Adrenal gland (tissue), 19 donors: ENCODE data around the gene CCL8. TPM values are rescaled to one million over a fixed set of nuclear protein-coding genes. Genes with fewer than 3 reads are reported as not detected.

Source experiments
- DNase-seq, 7 donors: peaks; one replicate each; pipeline ENCODE4 v3.0.0-alpha.2; 2019 to 2020
- H3K27ac ChIP-seq, 5 donors: fragments of 200-600 bp; sonication (generic) in 4 of 5; 1 replicate in 3 of 5; 2 replicates in 2 of 5; pipeline versions ENCODE4 v1.5.1 to v1.8.0; 2016 to 2020; ENCODE audit warnings: mild to moderate bottlenecking in 1 of 5
- H3K27me3 ChIP-seq: fragments of 200-600 bp; 2 replicates; pipeline ENCODE4 v1.8.0; 2021
- H3K36me3 ChIP-seq, 2 donors: fragments of 200-600 bp; replicated peaks in 1 of 2; 1 replicate in 1 of 2; 2 replicates in 1 of 2; pipeline versions ENCODE4 v1.5.1 to v1.8.0; 2018 to 2022
- H3K4me1 ChIP-seq, 2 donors: fragments of 200-600 bp; replicated peaks in 1 of 2; 1 replicate in 1 of 2; 2 replicates in 1 of 2; pipeline versions ENCODE4 v1.5.1 to v1.8.0; 2018 to 2021
- H3K4me3 ChIP-seq, 4 donors: fragments of 200-600 bp; sonication (generic) in 3 of 4; one replicate each; pipeline ENCODE4 v1.5.1; 2016 to 2018
- H3K9me3 ChIP-seq, 3 donors: fragments of 200-600 bp; sonication (generic) in 1 of 3; replicated peaks in 1 of 3; 1 replicate in 2 of 3; 2 replicates in 1 of 3; pipeline versions ENCODE4 v1.5.1 to v1.8.0; 2016 to 2021
- POLR2A ChIP-seq, 2 donors: fragments of 450-650 bp; IDR thresholded peaks; one replicate each; pipeline ENCODE4 v1.6.1; 2017; ENCODE audit warnings: antibody characterized with exemption in 2 of 2, mild to moderate bottlenecking in 2 of 2, moderate library complexity in 1 of 2
- WGBS, 4 donors: extraction: QIAGEN DNeasy Blood & Tissue Kit in 2 of 4; methylation state at CpG; one replicate each; pipeline versions ENCODE4 v1.1.5 to v1.1.7; 2013 to 2017; 5-methylcytosine and 5-hydroxymethylcytosine counted together
- intact Hi-C, 2 donors: fragments of 100-400 bp; cut with DNase I; formaldehyde crosslinking; loops; one replicate each; pipeline versions ENCODE4 v1.14.1 to v1.15.0; 2022 to 2023
- long read RNA-seq, 10 donors: library from polyadenylated mRNA in 3 of 10; unstranded in 2 of 10; stranded (forward) in 1 of 10; transcript quantifications; one replicate each; pipeline ENCODE4 v2.0.0 and lab custom pipeline, GENCODE V29; 2021 to 2026
- polyA plus RNA-seq, 3 donors: library from polyadenylated mRNA; stranded (reverse); fragments of 200-250 nt in 2 of 3; fragments of 350-450 nt in 1 of 3; fragmentation: Illumina TruSeq in 1 of 3; extraction: RNeasy Lipid Tissue Mini Kit (QIAGEN cat#74804) in 1 of 3; gene quantifications; one replicate each; pipeline ENCODE4 v1.2.3, GENCODE V29; 2013 to 2014
- total RNA-seq, 9 donors: library from RNA; depleted of rRNA in 4 of 9; stranded (reverse); fragments of >200 nt in 4 of 9; fragments of 120-200 nt in 1 of 9; fragmentation: NEBNext Ultra II Directional in 1 of 9; extraction: Animal tissue kit (Norgen Biotek cat#: 25700) in 1 of 9; gene quantifications; one replicate each; pipeline versions ENCODE4 v1.1.0 to v1.2.4, GENCODE V29; 2013 to 2023
- TF ChIP-seq, protein P1 (sequence below), 6 experiments: fragments of 450-650 bp in 4 of 6; fragments of 200-600 bp in 2 of 6; sonication (generic) in 1 of 6; IDR thresholded peaks; 1 replicate in 5 of 6; 2 replicates in 1 of 6; pipeline versions ENCODE4 v1.5.1 to v1.8.0; 2016 to 2021; ENCODE audit warnings: antibody characterized with exemption in 6 of 6, mild to moderate bottlenecking in 2 of 6, moderate library complexity in 1 of 6
- donor health status: healthy with polysubstance abuse.
- donor health status: Bipolar disorder and iron deficiency.
- donor health status: DM: yes; HTN: yes; CAD: no.
- donor health status: DM: no; HTN: no; CAD: no.
- donor health status: DM: no; HTN: no; CAD: no.
- donor health status: DM: yes; HTN: yes; CAD: no.

Gene CCL8
- total RNA-seq (1 to 10 TPM in 3 of 9 donors, under 1 TPM in 4, not detected in 2; 0.17 to 5.4 (median 0.97) TPM), polyA plus RNA-seq (1 to 10 TPM in 2 of 3 donors, under 1 TPM in 1; 0.79 to 1.3 (median 1.2) TPM)
- long read RNA-seq, donor 1, partial matches to known transcripts: 0 of 2 reads
- long read RNA-seq, donor 1, other reads (novel, unspliced or antisense): 0 of 2 reads
- long read RNA-seq, donor 2: 0 reads
- long read RNA-seq, donor 3: 0 reads
- long read RNA-seq, donor 4, transcript CCL8-201 (3 exons, 1,261 nt): major isoform, 9 of 10 reads
- long read RNA-seq, donor 4, partial matches to known transcripts: 0 of 10 reads
- long read RNA-seq, donor 4, other reads (novel, unspliced or antisense): 1 of 10 reads
- long read RNA-seq, donor 5, partial matches to known transcripts: 1 of 3 reads
- long read RNA-seq, donor 5, other reads (novel, unspliced or antisense): 0 of 3 reads
- long read RNA-seq, donor 6, transcript CCL8-201 (3 exons, 1,261 nt): major isoform, 9 of 10 reads
- long read RNA-seq, donor 6, partial matches to known transcripts: 0 of 10 reads
- long read RNA-seq, donor 6, other reads (novel, unspliced or antisense): 1 of 10 reads
- long read RNA-seq, donor 7: 0 reads
- long read RNA-seq, donor 8: 0 reads
- long read RNA-seq, donor 9: 0 reads
- long read RNA-seq, donor 10: 0 reads

DNA sequence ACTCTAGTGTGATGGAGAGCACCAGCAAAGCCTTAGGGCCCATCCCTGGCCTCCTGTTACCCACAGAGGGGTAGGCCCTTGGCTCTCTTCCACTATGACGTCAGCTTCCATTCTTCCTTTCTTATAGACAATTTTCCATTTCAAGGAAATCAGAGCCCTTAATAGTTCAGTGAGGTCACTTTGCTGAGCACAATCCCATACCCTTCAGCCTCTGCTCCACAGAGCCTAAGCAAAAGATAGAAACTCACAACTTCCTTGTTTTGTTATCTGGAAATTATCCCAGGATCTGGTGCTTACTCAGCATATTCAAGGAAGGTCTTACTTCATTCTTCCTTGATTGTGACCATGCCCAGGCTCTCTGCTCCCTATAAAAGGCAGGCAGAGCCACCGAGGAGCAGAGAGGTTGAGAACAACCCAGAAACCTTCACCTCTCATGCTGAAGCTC, at the start of gene CCL8:
TSS of gene CCL8 (plus strand) at position 397 of the 445 bp plus-strand sequence. CDS start 67 bp downstream, outside the sequence.
- peak in 1 of 7 donors; percentile 49 for DNase-seq
- intact Hi-C loops: loop anchor here in 1 of 2 donors (5.0 kb wide), 1 partner anchor 67 kb away; no protein-coding TSS in a partner anchor
- Histone ChIP-seq H3K36me3 (no peaks in the 10 kb centered on the region), H3K9me3 (no peaks in the 10 kb centered on the region), H3K4me1 (peaks cover 0 to 12% of the 10 kb centered on the region in 2 donors), H3K27ac (peak within 1 kb of the TSS in 3 of 5 donors; percentile 35 to 52 (median 48)), H3K27me3 (no peaks in the 10 kb centered on the region), H3K4me3 (no peak within 1 kb of the TSS)
- TF ChIP-seq, protein P1, sequence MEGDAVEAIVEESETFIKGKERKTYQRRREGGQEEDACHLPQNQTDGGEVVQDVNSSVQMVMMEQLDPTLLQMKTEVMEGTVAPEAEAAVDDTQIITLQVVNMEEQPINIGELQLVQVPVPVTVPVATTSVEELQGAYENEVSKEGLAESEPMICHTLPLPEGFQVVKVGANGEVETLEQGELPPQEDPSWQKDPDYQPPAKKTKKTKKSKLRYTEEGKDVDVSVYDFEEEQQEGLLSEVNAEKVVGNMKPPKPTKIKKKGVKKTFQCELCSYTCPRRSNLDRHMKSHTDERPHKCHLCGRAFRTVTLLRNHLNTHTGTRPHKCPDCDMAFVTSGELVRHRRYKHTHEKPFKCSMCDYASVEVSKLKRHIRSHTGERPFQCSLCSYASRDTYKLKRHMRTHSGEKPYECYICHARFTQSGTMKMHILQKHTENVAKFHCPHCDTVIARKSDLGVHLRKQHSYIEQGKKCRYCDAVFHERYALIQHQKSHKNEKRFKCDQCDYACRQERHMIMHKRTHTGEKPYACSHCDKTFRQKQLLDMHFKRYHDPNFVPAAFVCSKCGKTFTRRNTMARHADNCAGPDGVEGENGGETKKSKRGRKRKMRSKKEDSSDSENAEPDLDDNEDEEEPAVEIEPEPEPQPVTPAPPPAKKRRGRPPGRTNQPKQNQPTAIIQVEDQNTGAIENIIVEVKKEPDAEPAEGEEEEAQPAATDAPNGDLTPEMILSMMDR (IDR thresholded peaks at IDR 0.05): no peak
- TF ChIP-seq POLR2A (IDR thresholded peaks at IDR 0.05): no peak
- WGBS, 4 donors: 14 to 46% (median 35%) methylated on average over 2 of the region's 2 CpGs

DNA sequence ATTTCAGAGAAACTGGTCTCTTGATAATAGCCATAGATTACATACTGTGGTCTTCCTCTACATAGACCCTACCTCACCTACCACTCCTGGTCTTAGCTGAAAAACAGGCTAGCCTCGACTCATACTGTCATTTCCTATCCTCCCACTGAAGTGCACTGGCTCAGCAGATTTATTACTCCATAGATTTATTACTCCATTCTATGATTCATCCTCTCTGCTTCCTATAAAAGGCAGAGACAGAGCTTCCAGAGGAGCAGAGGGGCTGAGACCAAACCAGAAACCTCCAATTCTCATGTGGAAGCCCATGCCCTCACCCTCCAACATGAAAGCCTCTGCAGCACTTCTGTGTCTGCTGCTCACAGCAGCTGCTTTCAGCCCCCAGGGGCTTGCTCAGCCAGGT, 49.3 kb upstream of the CCL8 start, which contains the start of gene CCL7:
TSS of gene CCL7 (plus strand) at position 253 of the 400 bp plus-strand sequence. CDS start at position 323, 70 bp downstream.
- TF ChIP-seq, protein P1 (IDR thresholded peaks at IDR 0.05): no peak
- no peak for TF ChIP-seq POLR2A (IDR thresholded peaks at IDR 0.05)
- WGBS, 4 donors: 0 to 9% (median 3%) methylated on average over 1 of the region's 1 CpG
- intact Hi-C loops: no loop called here

DNA sequence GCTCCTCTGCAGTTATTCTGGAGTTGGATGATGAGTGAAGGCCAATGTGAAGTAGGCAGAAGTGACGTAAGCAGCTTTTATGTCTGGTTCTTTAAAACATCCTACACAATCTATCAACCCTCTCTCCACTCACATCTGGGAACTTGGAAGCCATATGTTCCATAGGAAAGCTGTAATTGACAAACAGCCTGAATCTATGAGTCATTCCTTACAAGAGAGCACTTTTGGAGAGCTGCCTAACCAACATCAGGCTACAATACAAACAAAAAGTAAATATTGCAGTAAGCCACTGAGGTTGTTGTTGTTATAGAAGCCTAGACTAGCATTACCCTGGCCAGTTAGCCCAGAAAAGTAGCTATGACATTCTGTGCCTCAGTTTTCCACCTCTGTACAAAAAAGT, 43.4 kb upstream of the CCL8 start:
- Histone ChIP-seq H3K9me3 (no peaks in the 10 kb centered on the region), H3K27ac (no peak overlapping the region), H3K4me3 (no peak overlapping the region), H3K4me1 (no peaks in the 10 kb centered on the region), H3K27me3 (no peaks in the 10 kb centered on the region), H3K36me3 (no peaks in the 10 kb centered on the region)
- 0 to 68% (median 3%) methylated on average over 1 of the region's 1 CpG for WGBS, 4 donors
- intact Hi-C loops: no loop called here
- no peak for DNase-seq
- TF ChIP-seq, protein P1 (IDR thresholded peaks at IDR 0.05): no peak
- TF ChIP-seq POLR2A (IDR thresholded peaks at IDR 0.05): no peak

More for the DNA sequence above, 49.3 kb upstream of the CCL8 start, which contains the start of gene CCL7:
- Histone ChIP-seq H3K27ac (no peak within 1 kb of the TSS), H3K27me3 (no peaks in the 10 kb centered on the region), H3K4me3 (no peak within 1 kb of the TSS), H3K9me3 (no peaks in the 10 kb centered on the region), H3K4me1 (no peaks in the 10 kb centered on the region), H3K36me3 (no peaks in the 10 kb centered on the region)
- DNase-seq: no peak

DNA sequence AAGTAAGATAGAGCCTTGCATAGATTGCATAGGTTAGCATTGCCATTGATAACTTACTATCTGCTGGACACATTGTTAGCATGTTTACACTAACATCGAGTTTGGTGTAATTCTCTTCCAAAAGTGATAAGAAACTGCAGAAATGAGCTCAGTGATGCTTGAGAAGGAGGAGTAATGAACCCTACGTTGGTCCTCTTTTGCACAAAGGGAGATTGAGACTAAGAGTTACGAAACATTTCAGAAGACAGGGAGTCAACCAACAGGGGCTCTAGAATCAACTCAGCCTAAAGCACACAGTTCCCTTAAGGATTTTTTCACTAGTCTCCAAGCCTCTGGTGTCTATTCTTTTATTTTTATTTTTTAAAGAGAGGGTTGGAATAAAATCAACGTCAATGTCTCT, 42.4 kb upstream of the CCL8 start:
- no peak overlapping the region for H3K27ac ChIP-seq
- H3K27me3 ChIP-seq: no peaks in the 10 kb centered on the region
- 54 to 64% (median 61%) methylated on average over 4 of the region's 4 CpGs for WGBS, 4 donors
- H3K4me3 ChIP-seq: no peak overlapping the region
- no peaks in the 10 kb centered on the region for H3K9me3 ChIP-seq
- intact Hi-C loops: no loop called here
- no peak for DNase-seq
- no peaks in the 10 kb centered on the region for H3K4me1 ChIP-seq
- no peaks in the 10 kb centered on the region for H3K36me3 ChIP-seq
- no peak for TF ChIP-seq POLR2A (IDR thresholded peaks at IDR 0.05)
- TF ChIP-seq, protein P1 (IDR thresholded peaks at IDR 0.05): no peak
